ENCODE measurements around the gene NPY4R2. TPM values are rescaled to one million over a fixed set of nuclear protein-coding genes. Genes with fewer than 3 reads are reported as not detected.
"Not testable (repeated sequence)": the region's sequence is repeated elsewhere in the genome, so short reads cannot be mapped to it uniquely, and the experiment has no call there.

Gene NPY4R2
- total RNA-seq, 1 donor, result not detected

GRCh38 chr10:47915849-47916548, 2.5 kb upstream of the NPY4R2 start:
- not testable (repeated sequence) for H3K9me3 ChIP-seq (ENCODE audit: low read depth, low read length); H3K4me3 ChIP-seq (ENCODE audit: low read length); H3K27me3 ChIP-seq (ENCODE audit: insufficient read depth, low read length); H3K4me1 ChIP-seq (ENCODE audit: insufficient read depth, low read length)

GRCh38 chr10:47920610-47921009, 2.1 kb downstream of the NPY4R2 start:
- H3K4me1 ChIP-seq (ENCODE audit: insufficient read depth, low read length); H3K9me3 ChIP-seq (ENCODE audit: low read depth, low read length); H3K4me3 ChIP-seq (ENCODE audit: low read length); H3K27me3 ChIP-seq (ENCODE audit: insufficient read depth, low read length): not testable (repeated sequence)

GRCh38 chr10:47922503-47922902, 4.0 kb downstream of the NPY4R2 start:
- not testable (repeated sequence) for H3K9me3 ChIP-seq (ENCODE audit: low read depth, low read length); H3K4me1 ChIP-seq (ENCODE audit: insufficient read depth, low read length); H3K27me3 ChIP-seq (ENCODE audit: insufficient read depth, low read length); H3K4me3 ChIP-seq (ENCODE audit: low read length)

GRCh38 chr10:47924628-47925027, 6.2 kb downstream of the NPY4R2 start:
- not testable (repeated sequence) for H3K4me3 ChIP-seq (ENCODE audit: low read length); H3K4me1 ChIP-seq (ENCODE audit: insufficient read depth, low read length); H3K27me3 ChIP-seq (ENCODE audit: insufficient read depth, low read length); H3K9me3 ChIP-seq (ENCODE audit: low read depth, low read length)

GRCh38 chr10:47927147-47927916, 8.9 kb downstream of the NPY4R2 start:
- H3K4me3 ChIP-seq (ENCODE audit: low read length); H3K9me3 ChIP-seq (ENCODE audit: low read depth, low read length); H3K4me1 ChIP-seq (ENCODE audit: insufficient read depth, low read length); H3K27me3 ChIP-seq (ENCODE audit: insufficient read depth, low read length): not testable (repeated sequence)

GRCh38 chr10:47928225-47928624, 9.8 kb downstream of the NPY4R2 start:
- not testable (repeated sequence) for H3K4me3 ChIP-seq (ENCODE audit: low read length); H3K9me3 ChIP-seq (ENCODE audit: low read depth, low read length); H3K4me1 ChIP-seq (ENCODE audit: insufficient read depth, low read length); H3K27me3 ChIP-seq (ENCODE audit: insufficient read depth, low read length)

GRCh38 chr10:47932824-47933223, 14.4 kb downstream of the NPY4R2 start:
- not testable (repeated sequence) for H3K4me3 ChIP-seq (ENCODE audit: low read length); H3K9me3 ChIP-seq (ENCODE audit: low read depth, low read length); H3K4me1 ChIP-seq (ENCODE audit: insufficient read depth, low read length); H3K27me3 ChIP-seq (ENCODE audit: insufficient read depth, low read length)

GRCh38 chr10:47933462-47933861, 15.0 kb downstream of the NPY4R2 start:
- not testable (repeated sequence) for H3K9me3 ChIP-seq (ENCODE audit: low read depth, low read length); H3K4me3 ChIP-seq (ENCODE audit: low read length); H3K4me1 ChIP-seq (ENCODE audit: insufficient read depth, low read length); H3K27me3 ChIP-seq (ENCODE audit: insufficient read depth, low read length)

- not testable (repeated sequence) for H3K9me3 ChIP-seq (ENCODE audit: low read depth, low read length); H3K27me3 ChIP-seq (ENCODE audit: insufficient read depth, low read length); H3K4me3 ChIP-seq (ENCODE audit: low read length); H3K4me1 ChIP-seq (ENCODE audit: insufficient read depth, low read length)
These were observed 18.3 kb downstream of the NPY4R2 start for GRCh38 chr10:47936772-47937228.

- not testable (repeated sequence) for H3K9me3 ChIP-seq (ENCODE audit: low read depth, low read length); H3K27me3 ChIP-seq (ENCODE audit: insufficient read depth, low read length); H3K4me3 ChIP-seq (ENCODE audit: low read length); H3K4me1 ChIP-seq (ENCODE audit: insufficient read depth, low read length)
These were observed 19.2 kb downstream of the NPY4R2 start for GRCh38 chr10:47937634-47938033.

GRCh38 chr10:47940821-47941220, 22.4 kb downstream of the NPY4R2 start:
- not testable (repeated sequence) for H3K4me3 ChIP-seq (ENCODE audit: low read length); H3K4me1 ChIP-seq (ENCODE audit: insufficient read depth, low read length); H3K27me3 ChIP-seq (ENCODE audit: insufficient read depth, low read length); H3K9me3 ChIP-seq (ENCODE audit: low read depth, low read length)

- not testable (repeated sequence) for H3K4me3 ChIP-seq (ENCODE audit: low read length); H3K4me1 ChIP-seq (ENCODE audit: insufficient read depth, low read length); H3K27me3 ChIP-seq (ENCODE audit: insufficient read depth, low read length); H3K9me3 ChIP-seq (ENCODE audit: low read depth, low read length)
These were observed 22.9 kb downstream of the NPY4R2 start for GRCh38 chr10:47941379-47941778.

- not testable (repeated sequence) for H3K4me3 ChIP-seq (ENCODE audit: low read length); H3K27me3 ChIP-seq (ENCODE audit: insufficient read depth, low read length); H3K9me3 ChIP-seq (ENCODE audit: low read depth, low read length); H3K4me1 ChIP-seq (ENCODE audit: insufficient read depth, low read length)
These were observed 24.0 kb downstream of the NPY4R2 start for GRCh38 chr10:47942351-47943019.

- not testable (repeated sequence) for H3K4me3 ChIP-seq (ENCODE audit: low read length)
These were observed 24.9 kb downstream of the NPY4R2 start for GRCh38 chr10:47943328-47943727.

GRCh38 chr10:47947424-47947823, 29.0 kb downstream of the NPY4R2 start:
- not testable (repeated sequence) for H3K27me3 ChIP-seq (ENCODE audit: insufficient read depth, low read length); H3K9me3 ChIP-seq (ENCODE audit: low read depth, low read length); H3K4me1 ChIP-seq (ENCODE audit: insufficient read depth, low read length); H3K4me3 ChIP-seq (ENCODE audit: low read length)

More at GRCh38 chr10:47943328-47943727, 24.9 kb downstream of the NPY4R2 start:
- not testable (repeated sequence) for H3K4me1 ChIP-seq (ENCODE audit: insufficient read depth, low read length); H3K27me3 ChIP-seq (ENCODE audit: insufficient read depth, low read length); H3K9me3 ChIP-seq (ENCODE audit: low read depth, low read length)

- H3K4me3 ChIP-seq (ENCODE audit: low read length); H3K27me3 ChIP-seq (ENCODE audit: insufficient read depth, low read length); H3K9me3 ChIP-seq (ENCODE audit: low read depth, low read length); H3K4me1 ChIP-seq (ENCODE audit: insufficient read depth, low read length): not testable (repeated sequence)
These were observed 38.7 kb downstream of the NPY4R2 start for GRCh38 chr10:47957158-47957557.

Measured in mononuclear cell (primary cell).